Stimulated activated CD8-positive, alpha-beta memory T cell treated with anti-CD3 and anti-CD28 coated beads, Interleukin-12 subunit alpha, Interleukin-12 subunit beta, amount 100 ng/mL, for 4 hours (primary cell): ENCODE data around the gene PI4K2B.
"Not testable (repeated sequence)": the region's sequence is repeated elsewhere in the genome, so short reads cannot be mapped to it uniquely, and the experiment has no call there.

ENCODE experiments used
- DNase-seq: peaks from one replicate; pipeline ENCODE4 v3.0.0-alpha.2; 2020; ENCODE audit warnings: low read depth

PI4K2B gene

DNA sequence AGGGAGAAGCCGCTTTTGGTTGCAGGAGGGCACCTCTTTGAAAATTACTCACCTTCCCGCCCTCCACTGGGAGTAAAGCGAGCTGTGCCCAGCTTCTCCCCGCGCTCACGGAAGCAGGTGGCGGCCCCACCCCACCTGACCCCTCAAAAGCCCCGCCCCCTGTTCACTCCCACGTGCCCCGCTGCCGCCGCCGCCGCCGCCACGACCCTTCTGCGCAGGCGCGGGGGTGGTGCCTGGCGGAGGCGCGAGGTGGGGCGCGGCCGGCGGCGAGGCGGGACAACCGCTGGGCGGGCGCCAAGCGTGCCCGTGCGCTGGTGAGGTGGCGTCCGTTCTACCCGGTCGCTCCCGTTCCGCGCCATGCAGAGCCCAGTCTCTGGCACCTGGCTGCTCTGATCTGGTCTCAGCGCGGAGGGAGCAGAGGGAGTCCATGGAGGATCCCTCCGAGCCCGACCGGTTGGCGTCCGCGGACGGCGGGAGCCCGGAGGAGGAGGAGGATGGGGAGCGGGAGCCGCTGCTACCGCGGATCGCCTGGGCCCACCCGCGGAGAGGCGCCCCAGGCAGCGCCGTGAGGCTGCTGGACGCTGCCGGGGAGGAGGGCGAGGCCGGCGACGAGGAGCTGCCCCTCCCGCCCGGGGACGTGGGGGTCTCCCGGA lies at the start of gene PI4K2B:
PI4K2B (plus strand) TSS at position 297 of the 653 bp plus-strand sequence; CDS start at position 428, 131 bp downstream.
- peak; percentile 95 for DNase-seq

- no peak for DNase-seq
Observed at GRCh38 chr4:25184056-25184455, 49.8 kb upstream of the PI4K2B start.

DNA sequence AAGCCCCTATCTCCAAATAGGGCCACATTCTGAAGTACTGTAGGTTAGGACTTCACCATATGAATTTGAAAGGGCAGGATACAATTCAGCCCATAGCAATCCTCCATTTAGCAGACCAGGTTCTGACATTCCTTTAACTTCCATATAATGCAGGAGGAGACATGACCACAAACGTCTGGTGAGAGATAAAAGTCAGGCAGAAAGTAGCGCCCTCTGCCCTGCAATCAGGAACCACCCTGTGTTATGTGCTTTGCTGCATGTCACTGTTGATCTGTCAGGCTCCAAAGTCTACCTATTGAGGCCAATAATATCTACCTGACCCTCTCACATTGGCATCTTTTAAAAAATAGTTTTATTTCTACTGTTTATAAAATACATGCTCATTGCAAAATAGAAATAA lies 43.4 kb upstream of the PI4K2B start:
- no peak for DNase-seq

- no peak for DNase-seq
Observed at GRCh38 chr4:25198713-25199112, 35.1 kb upstream of the PI4K2B start.

DNA sequence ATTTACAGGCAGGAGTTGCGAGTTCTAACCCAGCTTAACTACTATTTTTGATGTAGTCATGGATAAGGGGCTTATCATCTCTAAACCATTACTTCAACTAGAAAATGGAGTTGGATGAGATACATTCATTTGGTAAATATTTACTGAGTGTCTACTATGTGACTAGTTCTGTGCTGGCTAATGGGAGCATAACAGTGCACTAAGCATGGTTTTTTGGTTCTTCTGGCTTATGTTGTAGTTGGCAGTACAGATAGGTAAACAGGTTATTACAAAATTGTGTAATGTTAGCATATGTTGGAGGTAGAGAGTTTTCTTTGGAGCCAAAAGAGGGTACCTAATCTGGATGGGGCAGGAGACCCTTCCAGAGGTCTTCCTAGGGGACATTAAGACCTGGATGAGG lies 25.8 kb upstream of the PI4K2B start:
- DNase-seq, result no peak

GRCh38 chr4:25209702-25210101 lies 24.1 kb upstream of the PI4K2B start:
- DNase-seq, result no peak

- DNase-seq, result no peak
Observed at GRCh38 chr4:25211721-25212120, 22.1 kb upstream of the PI4K2B start.

- no peak for DNase-seq
Observed at GRCh38 chr4:25212822-25213221, 21.0 kb upstream of the PI4K2B start.

DNA sequence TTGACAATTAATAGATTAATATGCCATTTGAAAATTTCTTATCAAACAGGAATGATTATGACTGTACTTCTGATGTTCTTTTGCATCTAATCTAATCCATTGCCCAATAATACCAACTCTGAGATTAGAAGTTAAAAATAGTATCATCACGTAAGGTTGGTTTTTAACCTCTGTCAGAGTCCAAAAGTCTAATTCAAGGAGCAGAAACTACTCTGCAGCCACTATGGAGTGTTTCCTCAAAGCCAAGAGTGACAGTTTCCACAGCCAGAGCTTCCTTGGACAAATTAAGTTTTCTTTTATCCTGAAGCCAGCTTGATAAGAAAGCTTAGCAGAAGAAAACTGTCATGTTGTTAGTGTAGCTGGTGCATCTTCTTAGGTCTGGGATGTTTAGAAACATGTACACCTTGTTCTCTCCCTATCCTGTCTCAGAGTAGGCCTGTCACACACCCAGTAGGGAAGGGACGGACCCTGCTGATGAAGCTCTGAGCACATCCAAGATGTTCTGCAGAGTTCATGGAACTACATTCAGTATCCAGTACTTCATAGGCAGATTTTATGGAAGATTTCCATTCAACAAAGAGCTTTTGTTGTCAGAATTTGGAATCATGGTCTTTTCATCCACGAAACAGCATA lies 20.4 kb upstream of the PI4K2B start:
- DNase-seq, result no peak

DNA sequence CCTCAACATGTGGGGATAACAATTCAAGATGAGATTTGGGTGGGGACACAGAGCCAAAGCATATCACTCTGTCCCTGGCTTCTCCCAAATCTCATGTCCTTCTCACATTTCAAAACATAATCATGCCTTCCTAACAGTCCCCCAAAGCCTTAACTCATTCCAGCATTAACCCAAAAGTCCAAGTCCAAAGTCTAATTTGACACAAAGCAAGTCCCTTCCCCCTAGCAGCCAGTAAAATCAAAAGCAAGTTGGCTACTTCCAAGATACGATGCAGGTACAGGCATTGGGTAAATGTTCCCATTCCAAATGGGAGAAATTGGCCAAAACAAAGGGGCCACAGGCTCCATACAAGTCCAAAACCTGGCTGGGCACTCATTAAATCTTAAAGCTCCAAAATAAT lies 19.1 kb upstream of the PI4K2B start:
- DNase-seq, result not testable (repeated sequence)

- DNase-seq, result no peak
Observed at GRCh38 chr4:25215511-25215910, 18.3 kb upstream of the PI4K2B start.

- DNase-seq, result no peak
Observed at GRCh38 chr4:25221377-25221776, 12.5 kb upstream of the PI4K2B start.

DNA sequence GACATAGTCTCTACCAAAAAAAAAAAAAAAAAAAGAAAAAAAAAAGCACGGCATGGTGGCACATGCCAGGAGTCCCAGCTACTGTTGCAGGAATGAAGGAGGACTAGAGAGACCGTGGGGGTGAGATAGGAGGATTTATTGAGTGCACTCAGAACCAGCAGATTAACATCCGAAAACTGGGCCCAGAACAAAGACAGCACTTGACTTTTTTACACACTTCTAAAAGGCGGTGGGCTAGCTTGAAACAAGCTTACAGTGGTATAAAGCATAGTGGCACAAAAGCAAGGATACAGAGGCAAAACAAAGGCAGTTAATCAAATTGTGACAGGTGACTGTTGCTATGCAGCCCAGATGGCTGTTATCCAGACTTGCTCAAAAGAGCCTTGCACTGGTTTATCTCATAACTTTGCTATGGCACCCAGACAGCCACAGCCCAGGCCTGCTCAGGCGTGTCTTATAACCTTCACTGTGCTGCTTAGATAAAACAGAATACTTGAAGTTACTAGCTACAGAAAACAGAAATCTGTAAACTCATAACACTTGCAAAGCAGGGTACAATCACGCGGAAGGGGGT lies 9.9 kb upstream of the PI4K2B start:
- no peak for DNase-seq

DNA sequence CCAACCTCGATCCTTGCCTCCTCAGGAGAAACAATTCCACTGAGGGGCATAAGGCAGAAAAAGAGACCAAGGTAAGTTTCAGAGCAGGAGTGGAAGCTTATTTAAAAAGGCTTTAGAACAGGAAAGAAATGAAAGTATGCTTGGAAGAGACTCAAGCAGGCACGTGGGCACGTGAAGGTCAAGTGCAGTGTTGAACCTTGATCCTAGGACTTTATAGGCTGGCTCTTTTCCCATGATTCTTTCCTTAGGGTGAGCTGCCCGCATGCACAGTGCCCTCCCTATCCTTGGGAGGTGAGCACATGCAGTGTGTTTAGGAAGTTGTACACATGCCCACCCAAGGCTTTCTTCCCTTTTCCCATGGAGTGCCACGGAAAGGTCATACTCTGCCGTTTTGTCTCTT lies 4.0 kb upstream of the PI4K2B start:
- DNase-seq, result no peak

GRCh38 chr4:25233194-25233593 lies 639 bp upstream of the PI4K2B start:
- DNase-seq, result no peak

- DNase-seq, result peak; percentile 5
Observed at GRCh38 chr4:25234390-25235370, 847 bp downstream of the PI4K2B start.

DNA sequence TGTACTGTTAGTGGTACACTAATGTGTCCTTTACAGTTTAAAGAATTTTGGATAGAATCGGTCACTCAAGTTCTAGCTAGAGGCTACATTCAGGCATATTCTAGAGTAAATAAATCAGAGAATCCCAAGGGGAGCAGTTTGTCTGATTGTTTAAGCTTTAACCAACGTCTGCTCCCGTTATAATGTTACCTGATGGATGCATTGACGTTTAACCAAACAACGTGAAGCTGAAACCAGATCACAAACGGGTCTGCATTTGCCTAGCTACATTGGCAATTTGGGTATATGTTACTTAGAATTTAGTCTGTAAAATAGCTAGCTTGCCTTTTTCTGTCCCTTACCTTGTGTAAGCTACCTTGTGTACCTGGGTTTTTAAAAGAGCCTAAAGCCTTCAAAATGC lies 1.6 kb downstream of the PI4K2B start:
- no peak for DNase-seq

DNA sequence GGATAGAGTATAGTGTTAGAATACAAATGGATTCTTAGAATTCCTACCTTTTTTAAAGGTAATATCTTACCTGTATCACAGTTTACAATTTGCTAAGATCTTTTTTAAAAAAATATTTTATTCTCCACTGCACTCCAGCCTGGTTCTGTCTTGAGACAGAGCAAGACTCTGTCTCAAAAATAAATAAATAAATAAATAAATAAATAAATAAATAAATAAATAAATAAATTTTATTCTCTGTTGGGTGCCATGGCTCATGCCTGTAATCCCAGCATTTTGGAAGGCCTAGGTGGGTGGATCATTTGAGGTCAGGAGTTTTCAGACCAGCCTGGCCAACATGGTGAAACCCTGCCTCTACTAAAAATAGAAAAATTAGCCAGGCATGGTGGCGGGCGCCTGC lies 2.2 kb downstream of the PI4K2B start:
- DNase-seq, result not testable (repeated sequence)

- DNase-seq, result no peak
Observed at GRCh38 chr4:25236971-25237370, 3.1 kb downstream of the PI4K2B start.

GRCh38 chr4:25238052-25238451 lies 4.2 kb downstream of the PI4K2B start:
- no peak for DNase-seq

- DNase-seq, result not testable (repeated sequence)
Observed at GRCh38 chr4:25239528-25239927, 5.7 kb downstream of the PI4K2B start.

DNA sequence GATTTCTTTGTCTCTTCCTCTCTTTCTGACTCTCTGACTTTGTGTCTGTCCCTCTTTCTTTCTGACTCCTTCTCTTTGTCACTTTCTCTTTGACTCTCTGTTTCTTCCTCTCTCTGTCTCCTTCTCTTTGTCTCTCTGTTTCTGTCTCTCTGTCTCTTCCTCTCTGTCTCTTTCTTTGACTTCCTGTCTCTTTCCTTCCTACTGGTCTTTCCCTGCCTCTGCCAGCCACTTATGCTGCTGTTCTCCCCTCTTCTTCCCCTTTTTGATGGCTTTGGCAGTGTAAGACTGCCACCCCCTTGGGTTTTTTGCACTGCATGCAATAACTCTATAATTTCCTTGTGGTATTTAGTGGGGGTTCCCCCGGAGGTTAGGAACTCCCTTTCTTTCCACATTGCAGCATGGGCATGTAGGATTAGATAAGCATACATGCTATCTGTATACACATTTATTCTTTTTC lies 6.9 kb downstream of the PI4K2B start:
- DNase-seq, result not testable (repeated sequence)
